SU-DHL-6 (cell line): ENCODE data around the gene LETM1.
"Not testable (repeated sequence)": the region's sequence is repeated elsewhere in the genome, so short reads cannot be mapped to it uniquely, and the experiment has no call there.

Experiments used
- H2AFZ ChIP-seq: fragments of 200-600 bp; sonication (generic); 2 replicates; pipeline ENCODE4 v1.6.1; 2014; ENCODE audit warnings: low read depth, mild to moderate bottlenecking, moderate library complexity, mixed read lengths, antibody characterized with exemption, low read length; ENCODE audit not compliant: severe bottlenecking
- H3F3A ChIP-seq: fragments of 200-600 bp; shearing (Covaris generic); 2 replicates; pipeline ENCODE4 v1.6.0; 2016; ENCODE audit warnings: antibody characterized with exemption, mild to moderate bottlenecking; ENCODE audit not compliant: insufficient read depth
- H3K27ac ChIP-seq: fragments of 200-600 bp; sonication (generic); 2 replicates; pipeline ENCODE4 v1.5.1; 2016; ENCODE audit warnings: low read depth, mild to moderate bottlenecking, low read length, moderate library complexity, mixed read lengths
- H3K27me3 ChIP-seq: fragments of 200-600 bp; sonication (generic), shearing (Covaris generic); 2 replicates; pipeline ENCODE4 v1.6.0; 2014; ENCODE audit warnings: mild to moderate bottlenecking, low read length
- H3K36me3 ChIP-seq: fragments of 200-600 bp; sonication (generic); 2 replicates; pipeline ENCODE4 v1.6.1; 2014; ENCODE audit warnings: mild to moderate bottlenecking, low read length, mixed read lengths
- H3K4me2 ChIP-seq: fragments of 300-600, 200-600 bp; shearing (Covaris generic), sonication (generic); 2 replicates; pipeline ENCODE4 v1.6.0; 2014; ENCODE audit warnings: low read length, low read depth, mild to moderate bottlenecking; ENCODE audit not compliant: poor library complexity, severe bottlenecking
- H3K4me3 ChIP-seq: fragments of 200-600 bp; sonication (generic); 2 replicates; pipeline ENCODE4 v1.5.1; 2014; ENCODE audit warnings: antibody characterized with exemption, low read length, mild to moderate bottlenecking, mixed read lengths; ENCODE audit not compliant: insufficient read depth, poor library complexity, severe bottlenecking
- H3K79me2 ChIP-seq: fragments of 200-600 bp; sonication (generic); 2 replicates; pipeline ENCODE4 v1.6.1; 2014; ENCODE audit warnings: mild to moderate bottlenecking, low read length, moderate library complexity; ENCODE audit not compliant: insufficient read depth
- H3K9ac ChIP-seq: fragments of 200-600 bp; sonication (generic); 2 replicates; pipeline ENCODE4 v1.7.0; 2014; ENCODE audit warnings: mild to moderate bottlenecking, low read length
- H3K9me2 ChIP-seq: fragments of 200-600 bp; sonication (generic); replicated peaks from 2 replicates; pipeline ENCODE4 v1.6.1; 2014; ENCODE audit warnings: low read length; ENCODE audit not compliant: insufficient read depth
- H3K9me3 ChIP-seq: fragments of 200-600 bp; sonication (generic); 2 replicates; pipeline ENCODE4 v1.6.1; 2014; ENCODE audit warnings: low read length, mixed read lengths; ENCODE audit not compliant: insufficient read depth
- H4K20me1 ChIP-seq: fragments of 200-600 bp; sonication (generic); 2 replicates; pipeline ENCODE4 v1.6.1; 2014; ENCODE audit warnings: low read depth, mild to moderate bottlenecking, antibody characterized with exemption, low read length, moderate library complexity, mixed read lengths
- CTCF ChIP-seq: fragments of 200-600 bp; sonication (generic); IDR thresholded peaks from one replicate; pipeline ENCODE4 v1.5.1; 2017; ENCODE audit warnings: antibody characterized with exemption, mild to moderate bottlenecking, low read length, moderate library complexity; ENCODE audit not compliant: insufficient read depth, poor library complexity, severe bottlenecking
- EZH2phosphoT487 ChIP-seq: fragments of 200-600 bp; sonication (generic), shearing (Covaris generic); conservative IDR thresholded peaks from 2 replicates; pipeline ENCODE4 v1.6.1; 2018; ENCODE audit warnings: mild to moderate bottlenecking, antibody characterized with exemption, low read length, moderate library complexity, mixed read lengths

Gene LETM1

DNA sequence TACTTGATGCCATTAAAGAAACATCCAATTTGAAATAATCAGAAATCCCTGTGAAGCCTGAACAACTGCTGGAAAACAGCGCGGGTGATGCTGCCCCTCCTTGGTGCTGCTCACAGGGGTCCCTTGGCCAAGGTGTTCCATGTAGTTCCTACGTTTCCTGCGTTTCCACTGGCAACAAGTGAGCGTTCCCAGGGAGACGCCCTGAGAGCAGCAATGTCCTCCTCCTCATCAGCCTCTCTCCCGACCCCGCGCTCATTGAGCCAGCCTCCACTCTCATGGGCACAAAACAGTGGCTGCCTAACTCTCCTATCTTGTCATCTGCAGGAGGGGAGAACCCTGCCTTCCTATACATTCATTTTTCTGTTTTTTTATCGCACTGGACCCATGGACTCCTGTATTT, 18.9 kb downstream of the LETM1 start:
- H3K79me2 ChIP-seq: no peaks in the 10 kb centered on the region; the same call in 1 of the 2 replicates
- H3K27ac ChIP-seq: no peak overlapping the region
- H3K9me2 ChIP-seq: no peaks in the 10 kb centered on the region
- no peak for TF ChIP-seq CTCF
- no peak for TF ChIP-seq EZH2phosphoT487
- H4K20me1 ChIP-seq: no peaks in the 10 kb centered on the region
- H3K9me3 ChIP-seq: no peaks in the 10 kb centered on the region
- H2AFZ ChIP-seq: no peak overlapping the region
- no peak overlapping the region for H3K9ac ChIP-seq
- H3F3A ChIP-seq: no peaks in the 10 kb centered on the region
- H3K27me3 ChIP-seq: no peaks in the 10 kb centered on the region
- H3K4me3 ChIP-seq: no peak overlapping the region
- no peaks in the 10 kb centered on the region for H3K36me3 ChIP-seq
- H3K4me2 ChIP-seq: no peak overlapping the region

GRCh38 chr4:1836650-1837049, 19.3 kb downstream of the LETM1 start:
- Histone ChIP-seq H3F3A (no peaks in the 10 kb centered on the region), H3K27me3 (no peaks in the 10 kb centered on the region), H3K9me2 (no peaks in the 10 kb centered on the region), H3K36me3 (no peaks in the 10 kb centered on the region; the same call in 1 of the 2 replicates), H3K79me2 (no peaks in the 10 kb centered on the region; the same call in 1 of the 2 replicates), H2AFZ (no peak overlapping the region), H3K9me3 (no peaks in the 10 kb centered on the region), H3K4me3 (no peak overlapping the region), H3K27ac (no peak overlapping the region), H3K9ac (no peak overlapping the region), H3K4me2 (no peak overlapping the region), H4K20me1 (no peaks in the 10 kb centered on the region)
- TF ChIP-seq CTCF (no peak), EZH2phosphoT487 (no peak)

DNA sequence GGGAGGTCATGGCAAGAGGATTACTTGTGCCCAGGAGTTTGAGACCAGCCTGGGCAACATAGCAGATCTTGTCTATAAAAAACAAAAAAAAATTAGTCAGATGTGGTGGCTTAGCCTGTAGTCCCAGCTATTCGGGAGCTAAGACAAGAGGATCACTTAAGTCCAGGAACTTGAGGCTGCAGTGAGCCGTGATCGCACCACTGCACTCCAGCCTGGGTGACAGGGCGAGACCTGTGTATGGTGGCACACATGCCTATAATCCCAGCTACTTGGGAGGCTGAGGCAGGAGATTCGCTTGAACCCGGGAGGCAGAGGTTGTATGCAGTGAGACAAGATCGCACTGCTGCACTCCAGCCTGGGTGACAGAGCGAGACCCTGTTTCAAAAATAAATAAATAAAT, 20.1 kb downstream of the LETM1 start:
- H2AFZ ChIP-seq, H3K27me3 ChIP-seq, H3K79me2 ChIP-seq, H3K9ac ChIP-seq, H3K27ac ChIP-seq, H3K36me3 ChIP-seq, H3K4me3 ChIP-seq, H3K4me2 ChIP-seq, H3K9me3 ChIP-seq, H3K9me2 ChIP-seq, H3F3A ChIP-seq, H4K20me1 ChIP-seq: not testable (repeated sequence)

- Histone ChIP-seq H3K79me2 (no peaks in the 10 kb centered on the region; the same call in 1 of the 2 replicates), H2AFZ (no peak overlapping the region), H4K20me1 (no peaks in the 10 kb centered on the region), H3K9me3 (no peaks in the 10 kb centered on the region), H3F3A (0 out of 2 replicates have a peak, but pooled peaks cover 4% of the 10 kb centered on the region), H3K27ac (no peak overlapping the region; the same call in 1 of the 2 replicates), H3K36me3 (no peaks in the 10 kb centered on the region; the same call in 1 of the 2 replicates), H3K9ac (peak overlapping the region; percentile 5; the same call in 1 of the 2 replicates), H3K4me2 (no peak overlapping the region), H3K9me2 (no peaks in the 10 kb centered on the region), H3K4me3 (no peak overlapping the region), H3K27me3 (no peaks in the 10 kb centered on the region)
- no peak for TF ChIP-seq CTCF
- no peak for TF ChIP-seq EZH2phosphoT487
Measured at GRCh38 chr4:1834047-1834775, 21.7 kb downstream of the LETM1 start.
